NT2/D1 (cell line): ENCODE measurements around the gene TMEM258.

ENCODE experiments used
- DNase-seq: peaks from one replicate; pipeline ENCODE4 v3.0.0-alpha.2; 2011; ENCODE audit warnings: low read depth, low spot score
- H3K27me3 ChIP-seq: 2 replicates; pipeline ENCODE4 v1.6.0; 2011; ENCODE audit warnings: mild to moderate bottlenecking; ENCODE audit not compliant: insufficient read length, insufficient read depth
- H3K36me3 ChIP-seq: 2 replicates; pipeline ENCODE4 v1.6.1; 2011; ENCODE audit warnings: mild to moderate bottlenecking, low read length, mixed read lengths; ENCODE audit not compliant: insufficient read depth, insufficient read length
- H3K4me1 ChIP-seq: 2 replicates; pipeline ENCODE4 v1.5.1; 2011; ENCODE audit not compliant: insufficient read depth, insufficient read length
- H3K4me3 ChIP-seq: 2 replicates; pipeline ENCODE4 v1.5.1; 2011; ENCODE audit warnings: low read depth; ENCODE audit not compliant: insufficient read length
- H3K9ac ChIP-seq: 2 replicates; pipeline ENCODE4 v1.6.0; 2011; ENCODE audit warnings: low read depth; ENCODE audit not compliant: insufficient read length
- H3K9me3 ChIP-seq: 2 replicates; pipeline ENCODE4 v1.5.1; 2011; ENCODE audit warnings: mild to moderate bottlenecking, low read length; ENCODE audit not compliant: insufficient read depth
- SUZ12 ChIP-seq: IDR thresholded peaks from 2 replicates; pipeline ENCODE4 v1.6.1; 2011; ENCODE audit not compliant: insufficient read length, insufficient read depth; ENCODE audit errors: extremely low read depth
- YY1 ChIP-seq: IDR thresholded peaks from 2 replicates; pipeline ENCODE4 v1.6.1; 2011; ENCODE audit not compliant: insufficient read length, insufficient read depth
- ZNF274 ChIP-seq: IDR thresholded peaks from 2 replicates; pipeline ENCODE4 v1.6.1; 2011; ENCODE audit warnings: mild to moderate bottlenecking, low read depth, low read length

The TMEM258 gene

DNA sequence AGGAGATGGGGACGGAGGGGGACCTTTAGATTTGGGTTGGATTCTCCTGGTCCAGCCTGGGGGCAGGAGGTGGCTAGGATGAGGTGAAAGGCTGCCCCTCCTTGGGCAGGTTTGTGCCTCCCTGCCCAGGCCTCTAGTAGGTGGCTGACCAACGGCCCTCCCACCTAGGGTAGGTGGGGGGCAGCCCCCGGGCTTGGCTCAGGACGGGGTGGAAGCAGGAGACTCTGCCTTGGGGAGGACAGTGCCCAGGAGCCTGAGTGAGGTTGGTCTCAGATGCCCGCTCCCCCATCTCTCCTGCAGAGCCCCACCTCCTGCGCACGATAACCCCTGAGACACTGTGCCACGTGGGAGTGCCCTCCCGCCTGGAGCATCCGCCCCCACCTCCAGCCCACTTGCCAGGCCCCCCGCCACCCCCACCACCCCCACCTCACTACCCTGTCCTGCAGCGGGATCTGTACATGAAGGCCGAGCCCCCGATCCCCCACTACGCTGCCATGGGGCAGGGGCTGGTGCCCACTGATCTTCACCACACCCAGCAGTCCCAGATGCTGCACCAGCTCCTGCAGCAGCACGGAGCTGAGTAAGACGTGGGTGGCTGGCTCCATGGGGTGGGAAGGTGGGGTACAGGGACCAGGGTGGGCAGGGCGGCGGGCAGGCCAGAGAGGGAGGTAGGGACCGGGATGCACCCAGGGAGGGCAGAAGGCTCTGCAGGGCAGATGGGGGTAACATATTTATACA lies 22.3 kb downstream of the TMEM258 start:
- peak overlapping the region; percentile 44 for H3K9ac ChIP-seq
- no peaks in the 10 kb centered on the region for H3K27me3 ChIP-seq
- TF ChIP-seq ZNF274 (no peak), SUZ12 (no peak), YY1 (no peak)
- peaks cover 49% of the 10 kb centered on the region for H3K36me3 ChIP-seq
- no peaks in the 10 kb centered on the region for H3K9me3 ChIP-seq
- no peak overlapping the region for H3K4me3 ChIP-seq
- no peak for DNase-seq
- H3K4me1 ChIP-seq = peaks cover 57% of the 10 kb centered on the region

GRCh38 chr11:61769169-61769920 lies 23.1 kb downstream of the TMEM258 start:
- TF ChIP-seq SUZ12 (no peak), YY1 (no peak), ZNF274 (no peak)
- Histone ChIP-seq H3K9ac (peak overlapping the region; percentile 42), H3K4me3 (no peak overlapping the region), H3K27me3 (no peaks in the 10 kb centered on the region), H3K9me3 (no peaks in the 10 kb centered on the region), H3K4me1 (peaks cover 65% of the 10 kb centered on the region), H3K36me3 (peaks cover 44% of the 10 kb centered on the region)
- no peak for DNase-seq

- H3K9ac ChIP-seq = no peak overlapping the region
- peaks cover 65% of the 10 kb centered on the region for H3K4me1 ChIP-seq
- H3K4me3 ChIP-seq = no peak overlapping the region
- no peaks in the 10 kb centered on the region for H3K9me3 ChIP-seq
- no peak for TF ChIP-seq SUZ12
- no peak for TF ChIP-seq ZNF274
- no peak for TF ChIP-seq YY1
- no peaks in the 10 kb centered on the region for H3K27me3 ChIP-seq
- peaks cover 38% of the 10 kb centered on the region for H3K36me3 ChIP-seq
- DNase-seq = no peak
These were observed 23.9 kb downstream of the TMEM258 start for GRCh38 chr11:61768376-61769076.

DNA sequence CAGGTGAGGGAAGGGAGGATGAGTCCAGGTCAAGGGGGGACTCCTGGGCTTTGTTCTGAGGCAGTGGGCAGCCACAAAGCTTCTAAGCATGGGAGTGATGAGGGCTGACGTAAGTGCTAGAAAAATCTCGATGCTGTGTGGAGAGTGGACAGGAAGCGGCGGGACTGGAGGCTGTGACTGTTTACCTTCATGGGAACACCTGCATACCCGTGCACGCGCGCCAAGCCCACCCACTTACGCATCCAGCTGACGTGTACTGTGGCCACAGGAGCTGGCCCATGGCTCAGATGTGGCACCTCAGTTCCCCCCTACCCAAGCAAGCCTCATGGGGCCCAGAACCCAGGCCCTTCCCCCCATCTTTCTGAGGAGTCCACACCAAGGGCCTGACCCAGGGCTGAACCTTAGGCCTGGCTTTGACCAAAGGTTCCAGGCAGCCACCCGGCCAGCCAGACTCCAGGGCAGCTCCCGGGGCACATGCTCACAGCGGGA lies 26.0 kb downstream of the TMEM258 start:
- no peaks in the 10 kb centered on the region for H3K9me3 ChIP-seq
- H3K4me3 ChIP-seq = no peak overlapping the region
- H3K4me1 ChIP-seq = peaks cover 67% of the 10 kb centered on the region
- no peak for DNase-seq
- H3K27me3 ChIP-seq = no peaks in the 10 kb centered on the region
- H3K9ac ChIP-seq = peak overlapping the region; percentile 6
- peaks cover 24% of the 10 kb centered on the region for H3K36me3 ChIP-seq
- TF ChIP-seq ZNF274 = no peak
- no peak for TF ChIP-seq SUZ12

DNA sequence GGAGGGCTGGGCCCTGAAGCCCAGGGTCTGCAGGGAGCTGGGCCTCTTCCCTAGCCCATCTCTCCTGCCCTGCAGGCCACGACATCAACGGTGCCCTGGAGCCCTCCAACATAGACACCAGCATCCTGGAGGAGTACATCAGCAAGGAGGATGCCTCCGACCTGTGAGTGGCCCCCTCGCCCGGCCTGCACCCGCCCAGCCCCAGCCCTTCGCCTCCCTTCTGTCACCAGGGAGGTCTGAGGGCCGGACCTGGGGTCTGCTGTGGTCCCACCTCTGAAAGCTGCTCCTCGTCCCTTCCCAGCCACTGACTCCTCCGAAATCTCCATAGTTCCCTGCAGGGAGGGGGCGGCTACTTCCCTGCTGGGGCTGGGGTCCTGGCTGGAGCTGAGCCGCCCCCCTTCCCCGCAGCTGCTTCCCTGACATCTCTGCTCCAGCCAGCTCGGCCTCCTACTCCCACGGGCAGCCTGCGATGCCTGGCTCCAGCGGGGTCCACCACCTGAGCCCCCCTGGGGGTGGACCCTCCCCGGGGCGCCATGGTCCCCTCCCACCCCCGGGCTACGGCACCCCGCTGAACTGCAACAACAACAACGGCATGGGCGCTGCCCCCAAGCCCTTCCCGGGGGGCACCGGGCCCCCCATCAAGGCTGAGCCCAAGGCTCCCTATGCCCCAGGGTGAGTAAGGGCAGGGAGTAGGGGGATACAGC lies 26.7 kb downstream of the TMEM258 start:
- H3K4me1 ChIP-seq = peaks cover 68% of the 10 kb centered on the region
- DNase-seq = no peak
- TF ChIP-seq SUZ12 (no peak), YY1 (no peak), ZNF274 (no peak)

GRCh38 chr11:61764606-61765260 lies 27.7 kb downstream of the TMEM258 start:
- Histone ChIP-seq H3K4me1 (peaks cover 71% of the 10 kb centered on the region), H3K9me3 (no peaks in the 10 kb centered on the region), H3K36me3 (peaks cover 18% of the 10 kb centered on the region), H3K27me3 (no peaks in the 10 kb centered on the region), H3K9ac (peak overlapping the region; percentile 61), H3K4me3 (no peak overlapping the region)
- no peak for DNase-seq
- no peak for TF ChIP-seq SUZ12
- TF ChIP-seq YY1 = peak; percentile 19

More for the DNA sequence above, 26.7 kb downstream of the TMEM258 start:
- Histone ChIP-seq H3K4me3 (no peak overlapping the region), H3K9me3 (no peaks in the 10 kb centered on the region), H3K9ac (peak overlapping the region; percentile 61), H3K27me3 (no peaks in the 10 kb centered on the region), H3K36me3 (peaks cover 21% of the 10 kb centered on the region)
